ENCODE data around the gene JPH2.

The JPH2 gene

DNA sequence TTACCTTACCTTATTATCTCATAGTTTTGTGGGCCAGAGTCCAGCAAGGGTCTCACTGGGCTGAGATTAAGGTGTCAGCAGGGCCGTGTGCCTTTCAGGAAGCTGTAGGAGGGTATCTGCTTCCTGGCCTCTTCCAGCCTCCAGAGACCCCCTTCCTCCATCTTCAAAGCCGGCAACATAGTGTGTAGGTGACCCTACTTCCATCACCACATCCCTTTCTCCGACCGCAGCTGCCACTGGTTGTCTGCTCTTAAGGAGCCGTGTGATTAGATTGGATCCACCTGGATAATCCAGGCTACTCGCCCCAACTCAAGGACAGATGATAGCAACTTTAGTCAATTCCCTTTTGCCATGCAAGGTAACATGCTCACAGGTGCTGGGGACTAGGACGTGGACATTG is 91.2 kb downstream of the JPH2 start:
- no peak for DNase-seq

DNA sequence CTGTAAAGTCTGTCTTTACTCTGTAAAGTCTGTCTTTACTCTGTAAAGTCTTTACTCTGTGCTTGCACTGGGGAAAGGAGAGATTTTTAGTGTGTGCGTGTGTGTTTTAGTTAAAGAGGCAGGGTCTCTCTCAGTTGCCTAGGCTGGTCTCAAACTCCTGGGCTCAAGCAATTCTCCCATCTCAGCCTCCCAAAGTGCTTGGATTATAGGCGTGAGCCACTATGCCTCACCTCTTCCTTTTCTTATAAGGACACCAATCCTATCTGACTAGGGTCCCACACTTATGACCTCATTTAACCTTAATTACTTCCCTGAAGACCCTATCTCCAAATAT is 93.8 kb downstream of the JPH2 start:
- no peak for DNase-seq

DNA sequence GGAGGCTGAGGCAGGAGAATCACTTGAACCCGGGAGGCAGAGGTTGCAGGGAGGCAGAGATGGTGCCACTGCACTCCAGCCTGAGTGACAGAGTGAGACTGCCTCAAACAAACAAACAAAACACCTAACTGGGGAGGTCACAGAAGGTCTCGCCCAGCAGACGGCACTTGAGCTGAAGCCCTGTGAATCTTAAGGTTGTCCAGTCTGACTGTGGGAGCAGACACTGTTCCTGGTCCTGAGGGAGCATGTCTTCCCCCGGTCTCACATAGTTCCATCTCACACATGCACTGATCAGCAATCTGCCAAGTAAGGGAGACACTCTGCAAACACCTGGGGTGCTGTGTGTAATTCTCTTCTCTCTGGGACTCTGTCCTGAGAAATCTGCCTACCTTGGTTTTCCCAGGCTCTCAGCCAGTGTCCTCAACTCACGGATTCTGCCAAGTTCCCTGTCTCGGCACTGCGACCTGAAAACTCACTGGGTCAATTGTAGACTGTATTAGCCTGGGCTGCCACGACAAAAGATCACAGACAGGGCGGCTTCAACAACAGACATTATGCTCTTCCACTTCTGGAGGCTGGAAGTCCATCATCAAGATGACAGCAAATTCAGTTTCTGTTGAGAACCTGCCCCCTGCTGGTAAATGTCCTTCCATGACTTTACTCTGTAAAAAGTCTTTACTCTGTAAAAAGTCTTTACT is 94.3 kb downstream of the JPH2 start:
- no peak for DNase-seq

DNA sequence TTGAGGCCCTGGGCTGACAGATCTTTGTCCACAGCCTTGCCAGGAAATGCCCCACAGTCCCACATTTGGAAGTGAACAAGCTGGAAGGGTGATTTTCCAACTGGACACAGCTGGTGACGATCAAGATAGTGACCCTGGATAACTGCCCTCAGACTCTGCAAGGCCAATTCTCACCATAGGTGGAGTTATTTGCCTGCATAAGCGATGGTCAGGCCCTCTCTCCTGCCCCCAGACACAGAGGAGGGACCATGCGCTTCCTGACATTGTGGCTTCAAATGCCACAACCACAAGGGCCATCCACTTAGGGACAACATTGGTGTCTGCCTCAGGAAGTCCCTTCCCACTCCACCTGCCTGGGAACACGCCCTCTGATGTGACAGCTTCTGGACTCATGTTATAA is 96.0 kb downstream of the JPH2 start:
- no peak for DNase-seq

DNA sequence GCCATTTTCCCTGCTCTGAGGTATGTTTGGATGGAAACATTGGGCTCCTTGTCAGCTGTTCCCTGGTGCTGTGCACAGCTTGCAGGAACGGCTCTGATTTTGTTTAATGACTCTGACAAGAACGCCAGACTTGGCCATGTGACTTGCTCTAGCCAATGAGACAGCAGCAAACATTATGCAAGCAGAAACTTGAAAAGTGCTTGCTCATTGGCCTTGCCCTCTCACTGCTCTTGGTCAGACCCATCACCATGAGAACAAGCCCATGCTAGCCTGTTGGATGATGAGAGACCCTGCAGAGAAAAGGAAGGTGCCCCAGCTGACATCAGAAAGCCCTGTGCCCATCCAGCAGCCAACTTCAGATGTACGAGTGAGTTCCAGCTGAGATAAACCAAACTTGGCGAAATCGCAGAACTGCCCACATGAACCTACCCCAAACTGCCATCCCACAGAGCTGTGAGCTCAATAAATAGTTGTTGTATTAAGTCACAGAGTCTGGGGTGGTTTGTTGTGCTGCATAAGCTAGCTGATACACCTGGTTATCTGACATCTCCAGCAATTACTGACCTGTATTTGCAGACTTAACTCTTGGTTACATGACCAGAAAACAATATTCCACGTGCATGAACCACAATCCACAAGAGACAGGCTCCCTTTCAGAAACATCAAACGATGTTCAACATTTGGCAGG is 96.9 kb downstream of the JPH2 start:
- peak; percentile 56 for DNase-seq

DNA sequence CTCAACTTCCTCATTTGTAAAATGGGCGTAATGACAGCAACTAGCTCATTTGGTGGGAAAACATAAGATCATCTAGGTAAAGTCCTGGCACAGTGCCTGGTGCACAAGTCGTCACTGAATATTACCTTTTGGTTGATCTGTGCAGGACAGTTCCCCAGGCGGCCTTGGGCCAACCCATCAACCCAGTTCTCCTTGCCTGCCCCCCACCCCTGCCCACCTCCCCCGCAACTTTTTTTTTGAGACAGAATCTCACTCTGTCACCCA is 99.2 kb downstream of the JPH2 start:
- no peak for DNase-seq

DNA sequence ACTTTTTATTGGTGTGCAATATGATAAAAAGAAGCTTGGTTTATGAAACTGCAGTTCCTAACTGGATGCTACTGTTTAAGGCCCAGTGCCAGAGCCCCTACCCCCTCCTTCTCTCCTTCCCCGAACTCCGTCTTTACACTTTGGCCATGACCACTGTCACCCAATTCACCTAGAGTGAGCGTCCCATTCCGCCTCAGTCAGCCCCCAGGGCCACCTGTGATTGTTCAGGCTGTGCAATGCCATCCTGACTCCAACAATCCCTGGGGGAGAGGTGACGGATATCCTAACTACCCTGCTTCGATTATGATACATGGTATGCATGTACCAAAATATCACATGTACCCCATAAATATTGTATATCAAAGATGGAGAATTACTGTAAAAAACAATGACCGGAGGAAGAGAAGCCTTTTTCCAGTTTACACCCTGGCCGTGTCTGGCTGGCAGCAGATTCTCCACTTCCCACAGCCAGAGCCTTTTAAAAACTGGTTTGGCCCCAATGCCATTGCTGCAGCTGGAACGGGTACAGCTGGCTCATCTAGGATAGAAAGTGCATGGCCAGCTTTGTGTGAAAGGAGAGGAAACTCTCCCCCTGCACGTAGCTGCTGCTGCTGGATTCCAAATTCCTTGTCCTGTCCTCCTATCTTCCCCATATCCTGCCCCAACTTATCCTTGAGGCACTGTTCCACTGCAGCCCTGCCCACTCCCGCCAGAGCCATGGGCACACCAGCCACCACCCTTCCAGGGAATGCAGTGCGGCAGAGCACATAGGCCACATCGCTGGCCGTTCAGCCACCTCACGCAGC is 99.7 kb downstream of the JPH2 start:
- no peak for DNase-seq

DNA sequence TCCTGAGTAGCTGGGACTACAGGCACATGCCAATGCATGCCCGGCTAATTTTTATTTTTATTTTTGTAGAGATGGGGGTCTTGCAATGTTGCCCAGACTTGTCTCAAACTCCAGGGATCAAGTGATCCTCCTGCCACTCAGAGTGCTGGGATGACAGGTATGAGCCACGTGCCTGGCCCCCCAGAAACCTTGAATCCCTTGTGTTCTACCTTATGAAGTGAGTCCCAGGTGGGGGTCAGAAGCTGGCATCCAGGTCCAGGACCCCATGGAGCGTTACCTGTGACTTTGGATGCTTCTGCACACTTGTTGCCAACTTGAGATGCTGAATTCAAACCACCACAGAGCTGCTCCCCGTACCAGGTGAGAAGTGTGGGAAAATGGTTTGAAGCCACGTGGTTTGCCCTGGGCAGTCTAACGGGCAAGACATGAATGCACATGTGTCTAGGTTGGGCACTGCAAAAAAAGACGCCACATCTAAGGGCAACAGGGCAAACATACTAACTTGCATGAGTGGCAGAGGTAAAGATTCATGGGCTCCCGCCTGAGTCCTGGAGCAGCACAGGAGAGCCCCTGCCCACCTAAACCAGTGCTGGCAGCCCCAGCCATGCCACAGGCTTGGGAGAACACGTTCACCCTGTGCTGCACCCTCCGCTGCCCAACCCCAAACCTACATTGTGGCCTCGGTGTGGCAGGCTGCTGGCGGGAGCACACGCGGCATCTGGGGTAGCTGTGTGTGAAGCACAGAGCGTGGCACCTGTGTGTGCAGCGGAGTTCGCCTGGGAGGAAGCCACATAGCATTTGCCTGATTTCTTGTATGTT is 101.2 kb downstream of the JPH2 start:
- no peak for DNase-seq

DNA sequence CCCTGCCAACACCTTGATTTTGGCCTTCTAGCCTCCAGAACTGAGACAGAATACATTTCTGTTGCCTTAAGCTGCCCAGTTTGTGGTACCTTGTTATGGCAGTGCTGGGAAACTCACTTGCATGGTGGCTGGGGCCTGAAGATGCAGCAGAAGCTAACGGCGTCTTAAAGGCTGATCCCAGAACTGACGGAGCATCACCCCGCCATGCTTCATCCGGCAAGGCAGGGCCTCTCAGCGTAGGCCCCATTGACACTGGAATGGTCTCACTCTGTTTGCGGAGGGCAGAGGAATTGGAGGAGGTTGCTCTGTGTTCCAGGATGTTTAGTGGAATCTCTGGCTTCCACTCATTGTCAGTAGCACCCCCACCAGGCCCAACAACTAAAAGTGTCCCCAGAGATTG is 102.1 kb downstream of the JPH2 start:
- no peak for DNase-seq

DNA sequence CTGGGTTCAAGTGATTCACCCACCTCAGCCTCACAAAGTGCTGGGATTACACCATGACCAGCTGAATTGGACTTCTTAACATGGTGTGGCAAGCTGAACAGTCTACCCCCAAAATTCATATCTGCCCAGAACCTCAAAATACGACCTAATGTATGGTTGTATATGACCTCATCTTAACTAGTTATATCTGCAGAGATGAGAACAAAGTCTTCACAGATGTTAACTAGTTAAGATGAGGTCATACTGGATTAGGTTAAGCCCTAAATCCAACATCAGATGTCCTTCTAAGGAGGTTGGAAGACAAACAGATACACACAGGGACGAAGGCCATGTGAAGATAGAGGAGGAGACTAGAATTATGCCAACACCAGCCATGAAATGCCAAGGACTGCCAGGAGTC is 102.5 kb downstream of the JPH2 start:
- no peak for DNase-seq

DNA sequence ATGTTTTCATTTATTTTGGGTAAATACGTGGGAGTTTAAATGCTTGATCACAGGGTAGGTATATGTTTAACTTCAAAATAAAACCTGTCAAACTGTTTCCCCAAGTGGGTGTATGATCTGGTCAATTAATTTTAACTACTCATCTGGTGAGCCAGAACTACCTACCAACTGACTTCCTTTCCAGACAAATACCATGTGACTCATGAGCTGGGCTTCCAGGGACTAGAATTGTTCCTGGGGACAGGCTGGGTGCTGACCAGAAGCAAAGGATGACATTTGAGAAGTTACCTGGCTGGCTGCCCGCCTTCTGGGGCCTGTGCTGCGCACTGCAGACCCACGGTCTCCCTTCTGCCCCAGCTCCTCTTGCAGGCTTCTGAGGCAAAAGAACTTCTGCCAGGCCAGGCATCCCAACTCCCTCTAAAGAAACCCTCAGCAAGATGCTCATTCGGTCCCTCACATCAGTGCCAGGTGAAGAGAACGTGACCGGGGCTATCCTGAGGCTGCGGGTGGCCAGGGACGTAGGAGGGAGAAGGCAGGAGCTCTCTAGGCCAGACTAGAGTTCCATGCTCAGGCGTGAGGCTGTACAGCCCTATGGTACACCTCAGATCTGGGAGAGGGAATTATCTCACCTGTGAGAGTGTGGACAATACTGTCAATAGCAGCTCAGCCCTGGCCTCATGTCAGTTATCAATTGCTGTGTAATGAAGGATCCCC is 103.6 kb downstream of the JPH2 start:
- no peak for DNase-seq

DNA sequence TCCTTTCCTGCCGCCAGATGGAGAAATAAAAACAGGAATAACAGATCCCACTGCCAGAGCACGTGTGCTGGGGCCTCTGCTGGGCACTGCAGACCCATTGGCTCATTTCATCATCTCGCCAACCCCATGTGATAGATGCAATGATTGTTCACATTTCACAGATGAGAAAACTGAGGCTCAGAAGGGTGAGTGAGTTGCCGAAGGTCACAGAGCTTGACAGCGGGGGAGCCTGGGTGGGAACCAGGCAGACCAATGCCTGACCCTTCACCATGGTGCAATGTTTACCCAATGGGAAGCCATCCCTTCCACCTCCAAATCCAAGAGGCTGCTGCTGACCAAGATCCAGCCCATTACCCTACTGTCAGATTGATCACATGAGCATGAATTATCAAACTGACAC is 105.1 kb downstream of the JPH2 start:
- DNase-seq, result no peak

DNA sequence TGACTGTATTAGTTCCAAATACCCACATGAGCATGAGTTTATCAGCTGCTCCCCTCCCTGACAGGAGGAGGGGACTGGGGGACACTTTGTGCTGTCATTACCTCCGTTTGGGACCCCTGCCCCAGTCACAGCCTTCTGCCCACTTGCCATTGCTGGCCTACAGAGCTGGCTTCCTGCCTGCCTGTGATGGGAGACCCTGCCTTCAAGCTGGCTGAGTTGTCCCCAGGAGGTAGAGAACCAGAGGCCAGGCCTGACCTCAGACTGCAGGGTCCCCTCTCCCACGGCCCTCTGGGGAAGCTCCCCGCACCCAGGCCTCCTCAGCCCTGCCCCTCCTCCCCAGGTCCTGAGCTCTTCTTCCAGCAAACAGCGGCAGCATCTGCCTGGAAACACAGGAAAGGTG is 105.5 kb downstream of the JPH2 start:
- DNase-seq, result no peak

DNA sequence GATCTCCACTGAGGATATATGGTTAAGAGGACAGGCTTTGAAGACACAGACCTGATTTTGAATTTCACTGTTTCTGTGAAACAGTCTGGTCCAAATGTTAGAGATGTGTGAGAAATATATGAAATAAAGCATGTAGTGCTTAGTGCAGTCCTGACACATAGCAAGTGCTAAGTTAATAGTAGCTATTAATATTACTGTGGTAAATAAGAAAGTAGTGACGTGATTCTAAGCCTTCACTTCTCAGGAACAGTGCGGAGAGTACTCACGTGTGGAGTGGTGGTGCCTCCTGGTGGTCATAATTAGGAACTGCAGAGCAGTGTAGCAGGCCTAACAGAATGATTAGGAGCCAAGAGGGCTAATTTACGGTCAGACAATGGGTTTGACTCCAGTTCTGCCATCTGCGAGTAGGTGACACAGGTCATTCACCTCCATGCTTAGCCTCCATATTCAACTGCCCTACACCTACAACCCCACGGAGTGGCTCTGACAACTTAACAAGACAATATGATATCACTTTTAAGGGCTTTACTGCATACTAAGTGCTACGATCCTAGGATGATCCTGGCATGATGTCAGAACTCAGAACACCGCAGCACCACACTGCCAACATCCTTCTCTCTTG is 106.2 kb downstream of the JPH2 start:
- DNase-seq, result peak; percentile 15

DNA sequence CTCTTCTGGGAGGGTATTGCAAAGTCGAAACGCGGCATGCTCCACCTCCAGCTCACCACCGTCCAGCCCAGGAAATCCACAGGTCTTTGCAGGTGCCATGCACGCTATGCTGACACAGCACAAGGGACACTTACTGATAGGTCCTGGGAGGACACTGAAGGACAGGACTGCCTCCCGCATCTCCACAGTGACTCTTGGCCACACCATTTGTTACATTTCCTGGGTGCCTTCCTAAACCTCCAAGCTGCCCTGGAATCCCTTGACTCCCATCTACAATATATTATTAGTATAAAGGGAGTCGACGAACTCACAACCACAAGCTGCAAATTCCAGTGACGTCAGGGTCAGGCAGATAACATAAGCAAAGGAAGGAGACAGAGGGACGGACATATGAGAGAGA is 106.9 kb downstream of the JPH2 start:
- DNase-seq, result no peak

DNA sequence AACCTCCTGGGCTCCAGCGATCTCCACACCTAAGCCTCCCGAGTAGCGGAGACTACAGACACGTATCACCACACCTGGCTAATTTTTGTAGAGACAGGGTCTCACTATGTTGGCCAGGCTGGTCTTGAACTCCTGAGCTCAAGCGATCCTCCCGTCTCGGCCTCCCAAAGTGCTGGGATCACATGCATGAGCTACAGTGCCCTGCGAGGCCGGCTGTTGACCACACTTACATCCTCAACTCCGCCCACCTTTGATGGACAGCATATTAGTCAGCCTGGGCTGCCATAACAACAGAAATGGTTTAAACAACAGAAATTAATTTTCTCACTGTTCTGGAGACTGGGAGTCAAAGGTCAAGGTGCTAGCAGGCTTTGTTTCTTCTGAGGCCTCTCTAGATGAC is 107.7 kb downstream of the JPH2 start:
- no peak for DNase-seq

DNA sequence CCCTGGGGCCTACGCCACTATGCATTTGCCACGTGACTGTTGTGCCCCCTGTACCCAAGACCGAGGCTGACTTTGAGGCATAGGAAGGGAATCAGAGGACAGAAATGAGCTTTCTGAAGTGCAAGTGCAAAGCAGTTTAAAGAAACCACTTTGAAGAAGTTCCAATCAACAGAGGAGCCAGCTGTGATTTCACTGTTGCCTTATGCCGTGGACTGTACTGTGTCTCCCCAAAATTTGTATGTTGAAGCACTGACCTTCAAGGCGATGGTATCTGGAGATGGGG is 111.1 kb downstream of the JPH2 start:
- DNase-seq, result no peak

DNA sequence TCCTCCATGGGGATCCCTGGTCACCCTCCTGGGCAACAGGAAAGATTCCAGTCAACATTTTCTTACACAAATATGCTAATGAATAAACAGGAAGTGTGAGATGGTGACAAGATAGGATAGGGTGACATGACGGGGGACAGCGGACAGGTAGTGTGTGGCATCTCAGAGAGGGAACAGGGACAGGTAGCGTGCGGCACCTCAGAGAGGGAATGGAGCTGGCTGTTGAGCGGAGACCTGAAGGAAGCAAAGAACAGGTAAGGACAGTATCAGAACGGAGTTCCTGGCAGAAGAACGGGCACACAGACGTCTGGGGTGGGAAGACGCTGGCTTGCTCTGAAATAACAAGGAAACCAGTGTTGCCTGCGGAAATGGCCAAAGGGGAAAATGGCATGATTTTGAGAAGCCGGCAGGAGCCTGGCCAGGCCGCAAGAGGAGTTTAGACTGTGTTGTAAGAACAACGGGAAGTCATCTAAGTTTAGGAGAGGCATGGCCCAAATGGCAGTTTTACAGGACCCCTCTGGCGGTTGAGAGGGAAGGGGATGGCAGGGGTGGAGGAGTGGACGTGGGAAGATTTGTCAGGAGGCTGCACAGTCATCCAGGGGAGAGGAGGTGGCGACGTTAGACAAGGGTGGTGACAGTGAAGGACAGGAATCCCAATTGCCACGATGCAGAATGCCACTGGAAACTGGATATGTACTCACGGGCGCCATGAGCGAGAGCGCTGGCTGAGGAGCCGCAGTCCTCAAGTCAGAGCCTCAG is 111.6 kb downstream of the JPH2 start:
- no peak for DNase-seq

DNA sequence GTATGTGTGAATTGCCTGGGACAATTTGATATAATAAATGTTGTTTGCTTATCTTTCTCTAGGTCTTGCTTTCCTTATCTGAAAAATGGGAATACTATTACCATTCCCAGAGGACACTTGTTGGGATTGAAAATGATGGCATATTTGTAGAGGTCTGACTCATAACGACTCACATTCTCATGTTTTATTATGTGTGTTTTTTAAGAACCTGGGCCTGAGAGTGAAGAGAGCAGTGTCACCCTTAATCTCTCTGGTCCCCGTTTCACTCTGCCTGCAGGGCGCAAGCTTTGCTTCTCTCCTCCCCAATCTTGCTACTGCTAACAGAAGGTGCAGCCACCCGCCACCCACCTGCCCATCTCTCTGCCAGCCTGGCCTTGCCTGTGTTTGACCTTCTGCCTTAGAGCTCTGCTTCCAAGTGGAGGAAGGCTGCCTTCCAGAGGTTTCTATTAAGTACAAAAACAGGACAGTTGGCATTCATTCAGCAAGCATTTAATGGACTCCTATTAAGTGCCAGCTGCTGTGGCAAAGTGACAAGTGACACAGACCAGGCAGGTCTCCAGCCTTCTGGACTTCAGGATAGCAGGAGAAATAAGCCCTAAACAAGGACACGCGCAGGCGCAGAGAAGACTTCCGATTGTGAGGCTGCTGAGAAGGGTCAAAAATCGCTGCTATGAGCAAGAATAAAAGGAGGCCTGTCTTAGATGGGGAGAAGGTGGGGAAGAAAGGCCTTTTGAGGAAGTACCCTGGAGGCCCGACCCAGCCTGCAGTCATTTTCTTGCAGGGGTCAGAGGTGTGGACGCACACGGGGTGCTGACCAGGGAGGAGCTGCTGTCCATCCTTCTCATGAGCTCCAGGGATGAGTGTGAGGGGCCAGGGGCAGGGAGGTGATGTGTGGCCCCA is 112.5 kb downstream of the JPH2 start:
- no peak for DNase-seq

DNA sequence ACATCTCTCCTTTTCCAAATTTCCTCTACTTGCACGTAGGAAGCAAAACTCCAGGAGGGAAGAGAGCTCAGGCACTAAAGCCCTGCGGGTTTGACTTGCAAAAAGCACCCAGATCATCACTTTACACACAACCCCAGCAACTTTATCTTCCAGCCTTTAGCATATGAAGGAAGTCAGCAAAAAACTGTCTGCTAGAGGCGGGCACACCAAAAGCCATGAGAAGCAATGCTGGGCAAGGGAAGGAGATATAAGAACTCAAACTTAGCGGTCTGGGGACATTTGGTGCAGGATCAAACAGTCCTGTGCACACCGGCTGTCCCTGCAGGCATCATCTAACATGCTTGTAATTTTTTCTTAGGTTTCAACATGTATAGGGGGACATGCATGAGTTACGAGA is 113.3 kb downstream of the JPH2 start:
- DNase-seq, result no peak
